Measurements from ENCODE around the gene RNLS.

RNLS gene

GRCh38 chr10:88319960-88320517 lies 263.1 kb downstream of the RNLS start:
- ATAC-seq = no peak

GRCh38 chr10:88318803-88319202 lies 264.3 kb downstream of the RNLS start:
- ATAC-seq = no peak
- no peak for TF ChIP-seq ESRRG (CRISPR knock-in tag; IDR thresholded peaks at IDR 0.05)
- TF ChIP-seq ZNF565 (CRISPR knock-in tag; conservative IDR thresholded peaks at IDR 0.05; ENCODE audit: low read depth) = no peak
- no peak for TF ChIP-seq OSR1 (CRISPR knock-in tag; IDR thresholded peaks at IDR 0.05)
- TF ChIP-seq ARNTL (CRISPR knock-in tag; IDR thresholded peaks at IDR 0.05; ENCODE audit: borderline replicate concordance, low read depth) = no peak
- TF ChIP-seq TCF4 (CRISPR knock-in tag; IDR thresholded peaks at IDR 0.05; ENCODE audit: borderline replicate concordance) = no peak
- no peak for TF ChIP-seq POU6F1 (CRISPR knock-in tag; IDR thresholded peaks at IDR 0.05; ENCODE audit: borderline replicate concordance, low read depth)
- no peak for TF ChIP-seq ZNF8 (CRISPR knock-in tag; IDR thresholded peaks at IDR 0.05)
- no peak for TF ChIP-seq CSRNP3 (CRISPR knock-in tag; IDR thresholded peaks at IDR 0.05)
- no peak for TF ChIP-seq PATZ1 (CRISPR knock-in tag; IDR thresholded peaks at IDR 0.05; ENCODE audit: borderline replicate concordance)
- TF ChIP-seq ZNF70 (CRISPR knock-in tag; IDR thresholded peaks at IDR 0.05) = no peak
- TF ChIP-seq BACH2 (CRISPR knock-in tag; IDR thresholded peaks at IDR 0.05; ENCODE audit: borderline replicate concordance) = no peak
- no peak for TF ChIP-seq CSDC2 (CRISPR knock-in tag; IDR thresholded peaks at IDR 0.05)
- no peak for TF ChIP-seq TSHZ2 (CRISPR knock-in tag; IDR thresholded peaks at IDR 0.05)

More at GRCh38 chr10:88319960-88320517, 263.1 kb downstream of the RNLS start:
- TF ChIP-seq ZFP30 (CRISPR knock-in tag; IDR thresholded peaks at IDR 0.05) = no peak
- no peak for TF ChIP-seq ARNTL (CRISPR knock-in tag; IDR thresholded peaks at IDR 0.05; ENCODE audit: borderline replicate concordance, low read depth)
- no peak for TF ChIP-seq SNAI2 (CRISPR knock-in tag; IDR thresholded peaks at IDR 0.05)
- no peak for TF ChIP-seq ZFP3 (CRISPR knock-in tag; IDR thresholded peaks at IDR 0.05)
- TF ChIP-seq ZNF8 (CRISPR knock-in tag; IDR thresholded peaks at IDR 0.05) = no peak
- no peak for TF ChIP-seq TSHZ2 (CRISPR knock-in tag; IDR thresholded peaks at IDR 0.05)
- no peak for TF ChIP-seq ESRRG (CRISPR knock-in tag; IDR thresholded peaks at IDR 0.05)
- TF ChIP-seq TOX (CRISPR knock-in tag; IDR thresholded peaks at IDR 0.05; ENCODE audit: borderline replicate concordance) = no peak
- no peak for TF ChIP-seq POU6F1 (CRISPR knock-in tag; IDR thresholded peaks at IDR 0.05; ENCODE audit: borderline replicate concordance, low read depth)
- TF ChIP-seq PATZ1 (CRISPR knock-in tag; IDR thresholded peaks at IDR 0.05; ENCODE audit: borderline replicate concordance) = no peak

All from SK-N-SH treated with all-trans-retinoic acid at 6 μM for 48 hours (cell line).